ENCODE data around the gene COL5A1. TPM values are rescaled to one million over a fixed set of nuclear protein-coding genes. Genes with fewer than 3 reads are reported as not detected.

COL5A1 gene
- total RNA-seq, 4 donors from 2014 or later, result 7.1 to 69.3 (median 16.1) TPM

DNA sequence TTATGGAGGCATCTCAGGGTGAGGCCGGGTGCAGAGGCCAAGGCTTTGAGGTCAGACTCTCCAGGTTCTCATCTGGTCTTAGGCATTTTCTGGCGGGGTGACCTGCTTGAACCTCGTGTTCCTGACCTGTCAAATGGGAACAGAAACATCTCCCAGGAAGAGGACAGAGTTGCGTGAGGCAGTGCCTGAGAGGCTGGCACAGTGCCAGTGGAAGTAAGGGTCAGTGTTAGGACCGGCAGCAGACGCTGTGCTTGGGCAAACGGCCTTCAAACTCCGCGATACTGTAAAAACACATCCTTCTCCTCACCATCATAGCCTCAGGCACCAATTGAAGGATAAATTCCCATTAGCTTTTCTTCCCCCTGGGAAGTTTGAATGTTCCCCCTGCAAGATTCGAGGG, 183.4 kb downstream of the COL5A1 start:
- 50 to 80% methylated on average over 1 to 10 of the region's 10 CpGs for WGBS, 2 donors (ENCODE audit: low coverage in 1 of 2)
- Histone ChIP-seq H3K27ac (no peak overlapping the region), H3K27me3 (no peaks in the 10 kb centered on the region), H3K9me3 (no peaks in the 10 kb centered on the region), H3K36me3 (no peaks in the 10 kb centered on the region), H3K4me3 (no peak overlapping the region), H3K4me1 (no peaks in the 10 kb centered on the region)
- in situ Hi-C loops (cut with MboI; ENCODE audit: low pct_ligation_motif_present in 1 of 4, low pct_unique_long_range_greater_than_20kb in 1 of 4, low sequenced_read_pairs in 3 of 4) (no loop called here), intact Hi-C loops (cut with DNase I; ENCODE audit: low total_unique reads) (no loop called here)
- no peak for DNase-seq
- no peak for TF ChIP-seq POLR2AphosphoS5 (IDR thresholded peaks at IDR 0.05)
- TF ChIP-seq EP300 (IDR thresholded peaks at IDR 0.05; ENCODE audit: low read depth), result no peak
- TF ChIP-seq POLR2A (IDR thresholded peaks at IDR 0.05), result no peak
- TF ChIP-seq, protein P1, sequence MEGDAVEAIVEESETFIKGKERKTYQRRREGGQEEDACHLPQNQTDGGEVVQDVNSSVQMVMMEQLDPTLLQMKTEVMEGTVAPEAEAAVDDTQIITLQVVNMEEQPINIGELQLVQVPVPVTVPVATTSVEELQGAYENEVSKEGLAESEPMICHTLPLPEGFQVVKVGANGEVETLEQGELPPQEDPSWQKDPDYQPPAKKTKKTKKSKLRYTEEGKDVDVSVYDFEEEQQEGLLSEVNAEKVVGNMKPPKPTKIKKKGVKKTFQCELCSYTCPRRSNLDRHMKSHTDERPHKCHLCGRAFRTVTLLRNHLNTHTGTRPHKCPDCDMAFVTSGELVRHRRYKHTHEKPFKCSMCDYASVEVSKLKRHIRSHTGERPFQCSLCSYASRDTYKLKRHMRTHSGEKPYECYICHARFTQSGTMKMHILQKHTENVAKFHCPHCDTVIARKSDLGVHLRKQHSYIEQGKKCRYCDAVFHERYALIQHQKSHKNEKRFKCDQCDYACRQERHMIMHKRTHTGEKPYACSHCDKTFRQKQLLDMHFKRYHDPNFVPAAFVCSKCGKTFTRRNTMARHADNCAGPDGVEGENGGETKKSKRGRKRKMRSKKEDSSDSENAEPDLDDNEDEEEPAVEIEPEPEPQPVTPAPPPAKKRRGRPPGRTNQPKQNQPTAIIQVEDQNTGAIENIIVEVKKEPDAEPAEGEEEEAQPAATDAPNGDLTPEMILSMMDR (IDR thresholded peaks at IDR 0.05), result no peak

DNA sequence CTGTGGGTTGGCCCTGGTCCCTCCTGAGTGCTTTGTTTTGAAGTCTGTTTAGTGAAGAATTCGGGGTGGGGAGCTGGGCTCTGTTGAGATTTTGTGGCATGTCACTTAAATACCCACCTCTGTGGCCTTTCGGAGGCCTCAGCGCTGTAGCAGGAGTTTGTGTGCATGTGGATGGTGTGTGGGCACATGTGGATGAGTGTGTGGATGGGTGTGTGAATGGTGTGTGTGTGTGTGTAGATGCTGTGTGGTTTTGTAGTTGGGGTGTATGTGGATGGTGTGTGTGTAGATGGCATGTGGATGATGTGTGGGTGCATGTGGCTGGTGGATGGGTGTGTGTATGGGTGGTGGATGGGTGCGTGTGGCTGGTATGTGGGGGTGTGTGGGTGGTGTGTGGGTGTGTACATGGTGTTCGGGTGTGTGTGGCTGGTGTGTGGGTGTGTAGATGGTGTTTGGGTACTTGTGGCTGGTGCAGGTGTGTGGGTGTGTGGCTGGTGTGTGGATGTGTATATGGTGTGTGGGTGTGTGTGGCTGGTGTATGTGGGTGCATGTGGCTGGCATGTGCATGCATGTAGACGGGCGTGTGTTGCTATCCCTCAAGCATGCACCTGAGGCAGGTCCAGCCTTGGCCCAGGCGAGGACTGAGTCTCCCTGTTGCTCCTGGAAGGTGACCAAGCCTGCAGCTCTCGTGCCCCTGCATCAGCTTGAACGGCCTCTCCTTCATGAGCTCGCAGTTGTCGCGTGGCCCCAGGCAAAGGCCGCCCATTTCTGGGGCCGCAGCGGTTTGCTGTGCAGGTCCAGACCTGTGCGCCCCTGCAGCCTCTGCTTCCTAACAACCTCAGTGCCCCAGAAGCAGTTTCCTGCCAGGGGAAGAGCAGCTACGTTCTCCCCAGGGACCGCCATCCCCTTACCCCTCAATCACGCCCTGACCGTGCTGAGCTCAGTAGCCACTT, 185.0 kb downstream of the COL5A1 start:
- WGBS, 2 donors (ENCODE audit: low coverage in 1 of 2), result 80% methylated on average over 21 of the region's 21 CpGs; no CpG with 5 or more reads in 1 of the 2 donors
- H3K4me1 ChIP-seq, result no peaks in the 10 kb centered on the region
- intact Hi-C loops (cut with DNase I; ENCODE audit: low total_unique reads) (no loop called here), in situ Hi-C loops (cut with MboI; ENCODE audit: low pct_ligation_motif_present in 1 of 4, low pct_unique_long_range_greater_than_20kb in 1 of 4, low sequenced_read_pairs in 3 of 4) (no loop called here)
- H3K27me3 ChIP-seq, result no peaks in the 10 kb centered on the region
- H3K4me3 ChIP-seq, result no peak overlapping the region
- no peaks in the 10 kb centered on the region for H3K36me3 ChIP-seq
- no peak overlapping the region for H3K27ac ChIP-seq
- TF ChIP-seq, protein P1 (IDR thresholded peaks at IDR 0.05), result no peak
- TF ChIP-seq EP300 (IDR thresholded peaks at IDR 0.05; ENCODE audit: low read depth) (no peak), POLR2AphosphoS5 (IDR thresholded peaks at IDR 0.05) (no peak), POLR2A (IDR thresholded peaks at IDR 0.05) (no peak)
- H3K9me3 ChIP-seq, result no peaks in the 10 kb centered on the region
- DNase-seq, result no peak

DNA sequence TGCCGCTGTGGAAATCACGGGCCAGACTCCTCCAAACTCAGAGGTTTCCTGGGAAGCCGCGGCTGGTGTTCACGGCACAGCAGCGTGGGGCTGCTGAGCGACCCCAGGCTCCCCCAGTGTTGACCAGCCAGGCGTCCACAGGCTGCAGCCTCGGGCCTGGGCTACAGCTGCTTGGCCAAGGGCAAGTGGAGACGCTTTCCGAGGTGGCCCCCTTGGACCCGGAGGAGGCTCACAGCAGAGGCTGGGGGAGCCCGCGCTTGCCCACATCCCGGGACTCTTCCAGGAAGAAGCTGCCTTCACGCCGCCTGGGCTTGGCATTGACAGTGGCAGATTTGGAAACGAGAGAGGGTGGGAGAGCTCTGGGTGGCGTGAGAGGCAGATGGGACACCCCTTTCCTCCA, 186.0 kb downstream of the COL5A1 start:
- no peaks in the 10 kb centered on the region for H3K4me1 ChIP-seq
- H3K36me3 ChIP-seq, result no peaks in the 10 kb centered on the region
- no peaks in the 10 kb centered on the region for H3K27me3 ChIP-seq
- TF ChIP-seq EP300 (IDR thresholded peaks at IDR 0.05; ENCODE audit: low read depth) (no peak), POLR2A (IDR thresholded peaks at IDR 0.05) (no peak), POLR2AphosphoS5 (IDR thresholded peaks at IDR 0.05) (no peak)
- TF ChIP-seq, protein P1 (IDR thresholded peaks at IDR 0.05), result no peak
- H3K9me3 ChIP-seq, result no peaks in the 10 kb centered on the region
- DNase-seq, result no peak
- no peak overlapping the region for H3K27ac ChIP-seq
- WGBS, 2 donors (ENCODE audit: low coverage in 1 of 2), result 85% methylated on average over 17 of the region's 19 CpGs; no CpG with 5 or more reads in 1 of the 2 donors
- no peak overlapping the region for H3K4me3 ChIP-seq
- in situ Hi-C loops (cut with MboI; ENCODE audit: low pct_ligation_motif_present in 1 of 4, low pct_unique_long_range_greater_than_20kb in 1 of 4, low sequenced_read_pairs in 3 of 4) (no loop called here), intact Hi-C loops (cut with DNase I; ENCODE audit: low total_unique reads) (no loop called here)

DNA sequence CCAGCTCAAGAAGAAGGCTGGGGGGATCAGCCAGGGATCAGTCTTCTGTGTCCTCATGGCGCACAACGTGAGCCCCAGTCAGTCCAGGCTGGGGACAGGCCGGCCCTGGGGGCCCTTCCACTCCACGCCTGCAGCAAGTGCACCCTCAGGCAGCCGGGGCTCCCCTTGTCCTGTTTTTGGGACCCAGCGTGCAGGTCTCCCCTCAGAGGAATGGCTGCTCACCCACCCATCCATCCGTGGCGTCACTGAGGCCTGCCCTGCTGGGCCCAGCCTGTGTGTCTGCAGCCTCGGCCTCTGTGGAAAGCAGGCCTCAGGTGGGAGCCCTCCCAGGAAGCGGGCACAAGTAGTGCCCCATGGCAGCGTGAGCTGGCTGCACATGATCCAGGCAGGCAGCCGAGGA, 186.4 kb downstream of the COL5A1 start:
- intact Hi-C loops (cut with DNase I; ENCODE audit: low total_unique reads) (no loop called here), in situ Hi-C loops (cut with MboI; ENCODE audit: low pct_ligation_motif_present in 1 of 4, low pct_unique_long_range_greater_than_20kb in 1 of 4, low sequenced_read_pairs in 3 of 4) (no loop called here)
- no peaks in the 10 kb centered on the region for H3K36me3 ChIP-seq
- H3K27ac ChIP-seq, result no peak overlapping the region
- WGBS, 2 donors (ENCODE audit: low coverage in 1 of 2), result 88% methylated on average over 12 of the region's 12 CpGs; no CpG with 5 or more reads in 1 of the 2 donors
- no peaks in the 10 kb centered on the region for H3K27me3 ChIP-seq
- DNase-seq, result no peak
- TF ChIP-seq, protein P1 (IDR thresholded peaks at IDR 0.05), result no peak
- TF ChIP-seq EP300 (IDR thresholded peaks at IDR 0.05; ENCODE audit: low read depth), result no peak
- no peak for TF ChIP-seq POLR2A (IDR thresholded peaks at IDR 0.05)
- no peak for TF ChIP-seq POLR2AphosphoS5 (IDR thresholded peaks at IDR 0.05)
- no peak overlapping the region for H3K4me3 ChIP-seq
- H3K9me3 ChIP-seq, result no peaks in the 10 kb centered on the region
- H3K4me1 ChIP-seq, result no peaks in the 10 kb centered on the region
